DND-41 (cell line): ENCODE measurements around the gene GPATCH3.

Experiments
- ATAC-seq: fragments of 200-7000 bp; cut with Tn5 transposase; 3 replicates; pipeline ENCODE4 v1.9.1; 2021; ENCODE audit warnings: low read depth; ENCODE audit not compliant: insufficient read depth
- DNase-seq: peaks from one replicate; pipeline ENCODE4 v3.0.0-alpha.2; 2020
- H2AFZ ChIP-seq: 2 replicates; pipeline ENCODE4 v1.6.0; 2012; ENCODE audit warnings: low read depth, low read length
- H3K27ac ChIP-seq: 2 replicates; pipeline ENCODE4 v1.5.1; 2012; ENCODE audit warnings: low read length, inconsistent platforms
- H3K27me3 ChIP-seq: fragments of 200-600 bp; sonication (generic); 2 replicates; pipeline ENCODE4 v1.6.0; 2012; ENCODE audit warnings: low read length, mild to moderate bottlenecking, inconsistent platforms; ENCODE audit not compliant: insufficient read depth, poor library complexity
- H3K36me3 ChIP-seq: 2 replicates; pipeline ENCODE4 v1.5.1; 2012; ENCODE audit warnings: low read length, inconsistent platforms; ENCODE audit not compliant: insufficient read depth
- H3K4me1 ChIP-seq: 2 replicates; pipeline ENCODE4 v1.5.1; 2012; ENCODE audit warnings: mild to moderate bottlenecking, low read length; ENCODE audit not compliant: insufficient read depth
- H3K4me2 ChIP-seq: 2 replicates; pipeline ENCODE4 v1.6.0; 2012; ENCODE audit warnings: mild to moderate bottlenecking, moderate library complexity, low read length, inconsistent platforms; ENCODE audit not compliant: insufficient read depth
- H3K4me3 ChIP-seq, 2 experiments: fragments of 200-600 bp in 1 of 2; shearing (Covaris generic) in 1 of 2; 2 replicates each; pipeline ENCODE4 v1.5.1; 2012 to 2016; ENCODE audit warnings: inconsistent platforms in 2 of 2, low read length in 2 of 2, mild to moderate bottlenecking in 2 of 2, low read depth in 1 of 2, moderate library complexity in 1 of 2
- H3K79me2 ChIP-seq: 2 replicates; pipeline ENCODE4 v1.6.0; 2012; ENCODE audit warnings: low read length, inconsistent platforms; ENCODE audit not compliant: insufficient read depth
- H3K9ac ChIP-seq: 2 replicates; pipeline ENCODE4 v1.6.0; 2012; ENCODE audit warnings: low read depth, mild to moderate bottlenecking, inconsistent platforms, low read length, moderate library complexity
- H3K9me3 ChIP-seq: 2 replicates; pipeline ENCODE4 v1.5.1; 2012; ENCODE audit warnings: low read length, moderate library complexity, mild to moderate bottlenecking, inconsistent platforms; ENCODE audit not compliant: insufficient read depth, severe bottlenecking
- H4K20me1 ChIP-seq: 2 replicates; pipeline ENCODE4 v1.6.0; 2012; ENCODE audit warnings: low read length; ENCODE audit not compliant: insufficient read depth
- CTCF ChIP-seq: IDR thresholded peaks from 2 replicates; pipeline ENCODE4 v1.5.1; 2012; ENCODE audit warnings: borderline replicate concordance, low read length, moderate library complexity, mild to moderate bottlenecking; ENCODE audit not compliant: poor library complexity, severe bottlenecking; ENCODE audit errors: extremely low read depth
- EZH2 ChIP-seq: IDR thresholded peaks from 3 replicates; pipeline ENCODE4 v1.6.1; 2012; ENCODE audit warnings: borderline replicate concordance, low read depth, mild to moderate bottlenecking, moderate library complexity, low read length, inconsistent platforms; ENCODE audit not compliant: severe bottlenecking

GPATCH3 gene

GRCh38 chr1:26913754-26914619 is 13.7 kb upstream of the GPATCH3 start, which contains the start of gene NR0B2:
NR0B2 (minus strand) TSS chr1:26913975; CDS start chr1:26913940, 35 bp downstream.
- H3K9me3 ChIP-seq: no peaks in the 10 kb centered on the region
- no peak within 1 kb of the TSS for H3K27ac ChIP-seq
- H3K9ac ChIP-seq: no peak within 1 kb of the TSS
- no peak for ATAC-seq
- H3K4me2 ChIP-seq: no peak within 1 kb of the TSS
- no peaks in the 10 kb centered on the region for H3K4me1 ChIP-seq
- no peaks in the 10 kb centered on the region for H3K36me3 ChIP-seq
- no peaks in the 10 kb centered on the region for H4K20me1 ChIP-seq
- no peaks in the 10 kb centered on the region for H3K27me3 ChIP-seq
- no peak for DNase-seq
- H3K4me3 ChIP-seq: no peak within 1 kb of the TSS
- H3K79me2 ChIP-seq: no peaks in the 10 kb centered on the region
- no peak for TF ChIP-seq EZH2
- no peak for TF ChIP-seq CTCF
- no peak within 1 kb of the TSS for H2AFZ ChIP-seq

GRCh38 chr1:26913389-26913753 is 13.1 kb upstream of the GPATCH3 start:
- ATAC-seq: no peak
- no peaks in the 10 kb centered on the region for H3K36me3 ChIP-seq
- H3K9me3 ChIP-seq: no peaks in the 10 kb centered on the region
- no peaks in the 10 kb centered on the region for H3K27me3 ChIP-seq
- DNase-seq: no peak
- TF ChIP-seq EZH2 (no peak), CTCF (no peak)
- no peak overlapping the region for H3K4me2 ChIP-seq
- no peak overlapping the region for H3K9ac ChIP-seq
- no peak overlapping the region for H3K27ac ChIP-seq
- no peak overlapping the region for H3K4me3 ChIP-seq
- no peaks in the 10 kb centered on the region for H3K79me2 ChIP-seq
- no peak overlapping the region for H2AFZ ChIP-seq
- no peaks in the 10 kb centered on the region for H3K4me1 ChIP-seq
- H4K20me1 ChIP-seq: no peaks in the 10 kb centered on the region

- Histone ChIP-seq H3K36me3 (no peaks in the 10 kb centered on the region), H3K79me2 (no peaks in the 10 kb centered on the region), H3K9ac (no peak overlapping the region), H3K4me3 (no peak overlapping the region), H2AFZ (no peak overlapping the region), H3K27ac (no peak overlapping the region), H4K20me1 (no peaks in the 10 kb centered on the region), H3K4me1 (no peaks in the 10 kb centered on the region), H3K9me3 (no peaks in the 10 kb centered on the region), H3K4me2 (no peak overlapping the region), H3K27me3 (no peaks in the 10 kb centered on the region)
- no peak for ATAC-seq
- no peak for DNase-seq
- TF ChIP-seq EZH2: no peak
- TF ChIP-seq CTCF: no peak
These were observed 11.9 kb upstream of the GPATCH3 start for GRCh38 chr1:26912147-26912490.
